ENCODE data around the gene RBM5.

- TF ChIP-seq, protein P1, sequence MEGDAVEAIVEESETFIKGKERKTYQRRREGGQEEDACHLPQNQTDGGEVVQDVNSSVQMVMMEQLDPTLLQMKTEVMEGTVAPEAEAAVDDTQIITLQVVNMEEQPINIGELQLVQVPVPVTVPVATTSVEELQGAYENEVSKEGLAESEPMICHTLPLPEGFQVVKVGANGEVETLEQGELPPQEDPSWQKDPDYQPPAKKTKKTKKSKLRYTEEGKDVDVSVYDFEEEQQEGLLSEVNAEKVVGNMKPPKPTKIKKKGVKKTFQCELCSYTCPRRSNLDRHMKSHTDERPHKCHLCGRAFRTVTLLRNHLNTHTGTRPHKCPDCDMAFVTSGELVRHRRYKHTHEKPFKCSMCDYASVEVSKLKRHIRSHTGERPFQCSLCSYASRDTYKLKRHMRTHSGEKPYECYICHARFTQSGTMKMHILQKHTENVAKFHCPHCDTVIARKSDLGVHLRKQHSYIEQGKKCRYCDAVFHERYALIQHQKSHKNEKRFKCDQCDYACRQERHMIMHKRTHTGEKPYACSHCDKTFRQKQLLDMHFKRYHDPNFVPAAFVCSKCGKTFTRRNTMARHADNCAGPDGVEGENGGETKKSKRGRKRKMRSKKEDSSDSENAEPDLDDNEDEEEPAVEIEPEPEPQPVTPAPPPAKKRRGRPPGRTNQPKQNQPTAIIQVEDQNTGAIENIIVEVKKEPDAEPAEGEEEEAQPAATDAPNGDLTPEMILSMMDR (conservative IDR thresholded peaks at IDR 0.05): no peak
- no peak for TF ChIP-seq ZFX (IDR thresholded peaks at IDR 0.05)
These were observed 39.3 kb downstream of the RBM5 start for GRCh38 chr3:50128001-50128400.

All from C4-2B (cell line).